ENCODE results near the gene FARS2. TPM values are rescaled to one million over a fixed set of nuclear protein-coding genes. Genes with fewer than 3 reads are reported as not detected.

Gene FARS2
- total and polyA plus RNA-seq, 7 donors, result 8.1 to 21.0 (median 12.5) TPM

DNA sequence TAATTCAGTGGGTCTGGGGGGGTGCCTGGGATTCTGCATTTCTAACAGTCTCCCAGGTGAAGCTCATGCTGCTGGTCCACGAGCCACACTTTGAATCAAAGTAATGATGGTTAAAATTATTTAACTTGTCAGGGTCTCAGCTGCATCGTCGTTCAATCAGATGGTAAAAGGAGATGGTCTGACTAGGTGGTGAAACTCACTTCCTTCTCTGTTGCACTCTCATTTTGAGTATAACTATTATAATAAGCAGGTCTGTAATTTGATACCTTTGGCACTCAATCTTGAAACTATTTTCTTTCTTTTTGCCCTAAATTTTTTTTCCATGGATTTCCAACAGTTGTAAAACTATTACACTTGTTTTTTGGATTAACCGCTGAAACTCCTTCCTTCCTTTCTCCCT lies 292.5 kb downstream of the FARS2 start:
- Histone ChIP-seq H3K27ac (no peak overlapping the region), H3K4me1 (no peaks in the 10 kb centered on the region), H3K27me3 (no peaks in the 10 kb centered on the region), H3K4me3 (no peak overlapping the region), H3K9me3 (peaks cover 0 to 4% (median 1%) of the 10 kb centered on the region in 4 donors), H3K36me3 (no peaks in the 10 kb centered on the region)
- WGBS, 2 donors, result 72 to 83% methylated on average over 4 of the region's 4 CpGs
- TF ChIP-seq POLR2A (IDR thresholded peaks at IDR 0.05) (no peak), POLR2AphosphoS5 (IDR thresholded peaks at IDR 0.05) (no peak), EP300 (IDR thresholded peaks at IDR 0.05) (no peak)
- TF ChIP-seq, protein P1, sequence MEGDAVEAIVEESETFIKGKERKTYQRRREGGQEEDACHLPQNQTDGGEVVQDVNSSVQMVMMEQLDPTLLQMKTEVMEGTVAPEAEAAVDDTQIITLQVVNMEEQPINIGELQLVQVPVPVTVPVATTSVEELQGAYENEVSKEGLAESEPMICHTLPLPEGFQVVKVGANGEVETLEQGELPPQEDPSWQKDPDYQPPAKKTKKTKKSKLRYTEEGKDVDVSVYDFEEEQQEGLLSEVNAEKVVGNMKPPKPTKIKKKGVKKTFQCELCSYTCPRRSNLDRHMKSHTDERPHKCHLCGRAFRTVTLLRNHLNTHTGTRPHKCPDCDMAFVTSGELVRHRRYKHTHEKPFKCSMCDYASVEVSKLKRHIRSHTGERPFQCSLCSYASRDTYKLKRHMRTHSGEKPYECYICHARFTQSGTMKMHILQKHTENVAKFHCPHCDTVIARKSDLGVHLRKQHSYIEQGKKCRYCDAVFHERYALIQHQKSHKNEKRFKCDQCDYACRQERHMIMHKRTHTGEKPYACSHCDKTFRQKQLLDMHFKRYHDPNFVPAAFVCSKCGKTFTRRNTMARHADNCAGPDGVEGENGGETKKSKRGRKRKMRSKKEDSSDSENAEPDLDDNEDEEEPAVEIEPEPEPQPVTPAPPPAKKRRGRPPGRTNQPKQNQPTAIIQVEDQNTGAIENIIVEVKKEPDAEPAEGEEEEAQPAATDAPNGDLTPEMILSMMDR (IDR thresholded peaks at IDR 0.05), result no peak
- intact Hi-C loops (cut with DNase I), result no loop called here
- DNase-seq, result no peak

DNA sequence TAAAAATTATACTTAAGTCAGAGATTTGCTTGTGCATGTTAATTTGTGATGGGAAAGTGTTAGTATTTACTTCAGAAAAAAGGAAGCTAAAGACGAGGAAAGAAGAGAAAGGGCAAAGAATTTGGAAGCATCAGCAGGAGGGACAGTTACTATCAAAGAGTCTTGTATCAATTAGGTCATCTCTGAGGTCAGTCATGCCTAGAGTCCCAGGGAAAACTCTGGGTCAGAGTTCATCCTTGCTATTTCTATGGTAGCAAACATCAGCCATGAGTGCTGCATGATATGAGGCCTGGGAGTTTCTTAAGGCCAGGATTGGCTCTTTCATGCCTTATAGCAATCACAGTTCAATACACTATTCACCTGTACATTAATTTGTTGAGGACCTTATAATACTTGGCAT lies 292.9 kb downstream of the FARS2 start:
- H3K36me3 ChIP-seq, result no peaks in the 10 kb centered on the region
- intact Hi-C loops (cut with DNase I), result no loop called here
- no peaks in the 10 kb centered on the region for H3K4me1 ChIP-seq
- peaks cover 0 to 4% (median 1%) of the 10 kb centered on the region in 4 donors for H3K9me3 ChIP-seq
- TF ChIP-seq, protein P1 (IDR thresholded peaks at IDR 0.05), result no peak
- TF ChIP-seq EP300 (IDR thresholded peaks at IDR 0.05), result no peak
- TF ChIP-seq POLR2A (IDR thresholded peaks at IDR 0.05), result no peak
- TF ChIP-seq POLR2AphosphoS5 (IDR thresholded peaks at IDR 0.05), result no peak
- H3K4me3 ChIP-seq, result no peak overlapping the region
- no peak for DNase-seq
- no peaks in the 10 kb centered on the region for H3K27me3 ChIP-seq
- 88 to 95% methylated on average over 1 of the region's 1 CpG for WGBS, 2 donors
- no peak overlapping the region for H3K27ac ChIP-seq

GRCh38 chr6:5556011-5556410 lies 294.7 kb downstream of the FARS2 start:
- H3K4me3 ChIP-seq, result no peak overlapping the region
- no peaks in the 10 kb centered on the region for H3K4me1 ChIP-seq
- DNase-seq, result no peak
- intact Hi-C loops (cut with DNase I), result no loop called here
- TF ChIP-seq POLR2A (IDR thresholded peaks at IDR 0.05) (no peak), EP300 (IDR thresholded peaks at IDR 0.05) (no peak), POLR2AphosphoS5 (IDR thresholded peaks at IDR 0.05) (no peak)
- TF ChIP-seq, protein P1 (IDR thresholded peaks at IDR 0.05), result no peak
- no peaks in the 10 kb centered on the region for H3K27me3 ChIP-seq
- no peaks in the 10 kb centered on the region for H3K9me3 ChIP-seq
- WGBS, 2 donors, result 94% methylated on average over 7 of the region's 7 CpGs
- no peak overlapping the region for H3K27ac ChIP-seq
- no peaks in the 10 kb centered on the region for H3K36me3 ChIP-seq

GRCh38 chr6:5557506-5557905 lies 296.2 kb downstream of the FARS2 start:
- no peak overlapping the region for H3K27ac ChIP-seq
- TF ChIP-seq POLR2A (IDR thresholded peaks at IDR 0.05) (no peak), POLR2AphosphoS5 (IDR thresholded peaks at IDR 0.05) (no peak), EP300 (IDR thresholded peaks at IDR 0.05) (no peak)
- TF ChIP-seq, protein P1 (IDR thresholded peaks at IDR 0.05), result no peak
- H3K9me3 ChIP-seq, result no peaks in the 10 kb centered on the region
- no peak overlapping the region for H3K4me3 ChIP-seq
- H3K36me3 ChIP-seq, result no peaks in the 10 kb centered on the region
- H3K27me3 ChIP-seq, result no peaks in the 10 kb centered on the region
- intact Hi-C loops (cut with DNase I), result no loop called here
- DNase-seq, result no peak
- no peaks in the 10 kb centered on the region for H3K4me1 ChIP-seq
- WGBS, 2 donors, result 93 to 96% methylated on average over 5 of the region's 5 CpGs

- no peaks in the 10 kb centered on the region for H3K9me3 ChIP-seq
- intact Hi-C loops (cut with DNase I), result no loop called here
- H3K27ac ChIP-seq, result no peak overlapping the region
- no peaks in the 10 kb centered on the region for H3K36me3 ChIP-seq
- no peaks in the 10 kb centered on the region for H3K27me3 ChIP-seq
- TF ChIP-seq, protein P1 (IDR thresholded peaks at IDR 0.05), result no peak
- TF ChIP-seq POLR2AphosphoS5 (IDR thresholded peaks at IDR 0.05) (no peak), EP300 (IDR thresholded peaks at IDR 0.05) (no peak), POLR2A (IDR thresholded peaks at IDR 0.05) (no peak)
- 99% methylated on average over 2 of the region's 2 CpGs for WGBS, 2 donors
- DNase-seq, result no peak
- peaks cover 0 to 1% (median 1%) of the 10 kb centered on the region in 4 donors for H3K4me1 ChIP-seq
- no peak overlapping the region for H3K4me3 ChIP-seq
Measured at GRCh38 chr6:5559651-5560050, 298.3 kb downstream of the FARS2 start.
